SK-N-SH treated with all-trans-retinoic acid at 6 μM for 48 hours (cell line): ENCODE data around the gene MCTP2.

ENCODE experiments used
- ATAC-seq: fragments of 200-7000 bp; cut with Tn5 transposase; 3 replicates; pipeline ENCODE4 v1.9.1; 2020; ENCODE audit warnings: mild to moderate bottlenecking, moderate library complexity
- ARNTL ChIP-seq: fragments of 450-650 bp; formaldehyde crosslinking; IDR thresholded peaks from 2 replicates; pipeline ENCODE4 v1.5.0; 2020; ENCODE audit warnings: low read depth, mild to moderate bottlenecking, moderate library complexity, borderline replicate concordance
- BACH2 ChIP-seq: fragments of 250-450 bp; sonication (Bioruptor Pico); IDR thresholded peaks from 2 replicates; pipeline ENCODE4 v1.9.0; 2021; ENCODE audit warnings: mild to moderate bottlenecking, borderline replicate concordance
- CREB5 ChIP-seq: fragments of 250-450 bp; sonication (Bioruptor Pico); IDR thresholded peaks from 2 replicates; pipeline ENCODE4 v1.5.1; 2020; ENCODE audit warnings: low read depth, mild to moderate bottlenecking, moderate library complexity
- CSDC2 ChIP-seq: fragments of 250-450 bp; sonication (Bioruptor Pico); IDR thresholded peaks from 2 replicates; pipeline ENCODE4 v1.5.0; 2020; ENCODE audit warnings: mild to moderate bottlenecking, moderate library complexity
- ESRRG ChIP-seq: fragments of 250-450 bp; sonication (Bioruptor Pico); IDR thresholded peaks from 2 replicates; pipeline ENCODE4 v1.6.1; 2021; ENCODE audit warnings: mild to moderate bottlenecking
- GLIS3 ChIP-seq: fragments of 250-450 bp; sonication (Bioruptor Pico); IDR thresholded peaks from 2 replicates; pipeline ENCODE4 v1.5.0; 2020; ENCODE audit warnings: mild to moderate bottlenecking, moderate library complexity
- ISL1 ChIP-seq: fragments of 250-450 bp; sonication (Bioruptor Pico); IDR thresholded peaks from 2 replicates; pipeline ENCODE4 v2.1.2; 2022; ENCODE audit warnings: mild to moderate bottlenecking, moderate library complexity
- PATZ1 ChIP-seq: fragments of 250-450 bp; sonication (Bioruptor Pico); IDR thresholded peaks from 2 replicates; pipeline ENCODE4 v1.8.0; 2020; ENCODE audit warnings: mild to moderate bottlenecking, moderate library complexity, borderline replicate concordance
- POU6F1 ChIP-seq: fragments of 250-450 bp; sonication (Bioruptor Pico); IDR thresholded peaks from 2 replicates; pipeline ENCODE4 v1.8.0; 2021; ENCODE audit warnings: low read depth, mild to moderate bottlenecking, moderate library complexity, borderline replicate concordance
- PPARA ChIP-seq: fragments of 250-450 bp; sonication (Bioruptor Pico); IDR thresholded peaks from 2 replicates; pipeline ENCODE4 v1.5.0; 2020; ENCODE audit warnings: mild to moderate bottlenecking, borderline replicate concordance
- SNAI2 ChIP-seq: fragments of 250-450 bp; sonication (Bioruptor Pico); IDR thresholded peaks from 2 replicates; pipeline ENCODE4 v1.5.0; 2020; ENCODE audit warnings: mild to moderate bottlenecking, moderate library complexity
- TCF4 ChIP-seq: fragments of 250-450 bp; sonication (Bioruptor Pico); IDR thresholded peaks from 2 replicates; pipeline ENCODE4 v1.8.0; 2021; ENCODE audit warnings: mild to moderate bottlenecking, moderate library complexity, borderline replicate concordance
- TOX ChIP-seq: fragments of 250-450 bp; sonication (Bioruptor Pico); IDR thresholded peaks from 2 replicates; pipeline ENCODE4 v1.8.0; 2021; ENCODE audit warnings: mild to moderate bottlenecking, moderate library complexity, borderline replicate concordance
- TSHZ2 ChIP-seq: fragments of 250-450 bp; sonication (Bioruptor Pico); IDR thresholded peaks from 2 replicates; pipeline ENCODE4 v1.5.0; 2020; ENCODE audit warnings: mild to moderate bottlenecking, moderate library complexity
- ZC3H10 ChIP-seq: fragments of 250-450 bp; sonication (Bioruptor Pico); IDR thresholded peaks from 2 replicates; pipeline ENCODE4 v1.5.1; 2021; ENCODE audit warnings: mild to moderate bottlenecking, moderate library complexity
- ZFP3 ChIP-seq: fragments of 250-450 bp; sonication (Bioruptor Pico); IDR thresholded peaks from 2 replicates; pipeline ENCODE4 v1.5.0; 2020; ENCODE audit warnings: mild to moderate bottlenecking, moderate library complexity
- ZFP30 ChIP-seq: fragments of 450-650 bp; formaldehyde crosslinking; IDR thresholded peaks from 2 replicates; pipeline ENCODE4 v1.5.0; 2022; ENCODE audit warnings: mild to moderate bottlenecking, moderate library complexity
- ZNF565 ChIP-seq: fragments of 450-650 bp; formaldehyde crosslinking; conservative IDR thresholded peaks from 2 replicates; pipeline ENCODE4 v1.5.0; 2020; ENCODE audit warnings: low read depth, mild to moderate bottlenecking, moderate library complexity
- ZNF70 ChIP-seq: fragments of 450-650 bp; formaldehyde crosslinking; IDR thresholded peaks from 2 replicates; pipeline ENCODE4 v1.5.0; 2020; ENCODE audit warnings: mild to moderate bottlenecking, moderate library complexity
- ZNF8 ChIP-seq: fragments of 450-650 bp; formaldehyde crosslinking; IDR thresholded peaks from 2 replicates; pipeline ENCODE4 v1.5.0; 2020; ENCODE audit warnings: mild to moderate bottlenecking, moderate library complexity

MCTP2 gene

GRCh38 chr15:94411285-94411684, 179.9 kb downstream of the MCTP2 start:
- ATAC-seq, result no peak
- TF ChIP-seq PATZ1 (CRISPR knock-in tag), result no peak

GRCh38 chr15:94411846-94412245, 180.5 kb downstream of the MCTP2 start:
- ATAC-seq, result no peak
- TF ChIP-seq ARNTL (no peak), TSHZ2 (no peak), CREB5 (CRISPR knock-in tag) (no peak)

GRCh38 chr15:94412979-94413746, 181.8 kb downstream of the MCTP2 start:
- ATAC-seq, result no peak
- no peak for TF ChIP-seq ISL1 (CRISPR knock-in tag)
- TF ChIP-seq ESRRG (CRISPR knock-in tag), result no peak
- no peak for TF ChIP-seq ZNF70 (CRISPR knock-in tag)
- TF ChIP-seq ZFP30 (CRISPR knock-in tag), result no peak
- TF ChIP-seq POU6F1 (CRISPR knock-in tag), result no peak
- TF ChIP-seq BACH2 (CRISPR knock-in tag), result no peak
- TF ChIP-seq PPARA (CRISPR knock-in tag), result no peak
- TF ChIP-seq ZFP3 (CRISPR knock-in tag), result no peak
- no peak for TF ChIP-seq ZC3H10 (CRISPR knock-in tag)
- no peak for TF ChIP-seq ZNF8
- no peak for TF ChIP-seq ARNTL
- TF ChIP-seq TCF4 (CRISPR knock-in tag), result no peak
- no peak for TF ChIP-seq CSDC2 (CRISPR knock-in tag)
- no peak for TF ChIP-seq TOX (CRISPR knock-in tag)
- no peak for TF ChIP-seq TSHZ2
- TF ChIP-seq CREB5 (CRISPR knock-in tag), result no peak
- TF ChIP-seq ZNF565 (CRISPR knock-in tag), result no peak
- no peak for TF ChIP-seq GLIS3
- TF ChIP-seq SNAI2 (CRISPR knock-in tag), result no peak
